ENCODE measurements around the gene NPIPA5.
"Not testable (repeated sequence)": the region's sequence is repeated elsewhere in the genome, so short reads cannot be mapped to it uniquely, and the experiment has no call there.

GRCh38 chr16:15357495-15357894 lies 20.6 kb downstream of the NPIPA5 start:
- not testable (repeated sequence) for TF ChIP-seq CTCF (conservative IDR thresholded peaks at IDR 0.05); ZFX (IDR thresholded peaks at IDR 0.05)

Measured in C4-2B (cell line).